PC-3 (cell line): ENCODE results near the gene KRTAP22-1.

Experiments
- CTCF ChIP-seq: fragments of 300-600 bp; sonication (generic); conservative IDR thresholded peaks from 2 replicates; pipeline ENCODE4 v1.5.1; 2017; ENCODE audit warnings: antibody characterized with exemption, low read depth, mild to moderate bottlenecking, low read length
- EZH2 ChIP-seq: fragments of 300-600 bp; sonication (generic); IDR thresholded peaks from one replicate; pipeline ENCODE4 v1.6.1; 2017; ENCODE audit warnings: antibody characterized with exemption, mild to moderate bottlenecking, low read length; ENCODE audit not compliant: unreplicated experiment

GRCh38 chr21:30579346-30579745 is 21.5 kb upstream of the KRTAP22-1 start:
- TF ChIP-seq CTCF (no peak), EZH2 (no peak)
